Ovary (tissue), 9 donors: ENCODE results near the gene CHCHD6. TPM values are rescaled to one million over a fixed set of nuclear protein-coding genes. Genes with fewer than 3 reads are reported as not detected.

Experiments used
- DNase-seq, 5 donors: peaks; one replicate each; pipeline ENCODE4 v3.0.0-alpha.2; 2019 to 2020
- H3K27ac ChIP-seq, 2 donors: fragments of 200-600 bp; one replicate each; pipeline versions ENCODE4 v1.5.1 to v1.8.0; 2019 to 2022
- H3K27me3 ChIP-seq: fragments of 200-600 bp; one replicate; pipeline ENCODE4 v1.8.0; 2022
- H3K36me3 ChIP-seq: fragments of 200-600 bp; sonication (generic); one replicate; pipeline ENCODE4 v1.5.1; 2019
- H3K4me1 ChIP-seq: one replicate; pipeline ENCODE4 v1.8.1; 2013; ENCODE audit warnings: mild to moderate bottlenecking, moderate library complexity; ENCODE audit not compliant: insufficient read depth
- H3K4me3 ChIP-seq: fragments of 200-600 bp; sonication (generic); one replicate; pipeline ENCODE4 v1.5.1; 2017
- H3K9me3 ChIP-seq, 2 donors: fragments of 200-600 bp in 1 of 2; sonication (generic) in 1 of 2; one replicate each; pipeline versions ENCODE4 v1.5.1 to v1.8.1; 2013 to 2019; ENCODE audit warnings: mild to moderate bottlenecking in 1 of 2, moderate library complexity in 1 of 2
- EP300 ChIP-seq: sonication (generic); formaldehyde crosslinking; IDR thresholded peaks from one replicate; pipeline ENCODE4 v1.6.1; 2017; ENCODE audit warnings: antibody characterized with exemption
- POLR2A ChIP-seq: fragments of 450-650 bp; IDR thresholded peaks from one replicate; pipeline ENCODE4 v1.6.1; 2017; ENCODE audit warnings: antibody characterized with exemption, mild to moderate bottlenecking, moderate library complexity
- WGBS, 3 donors: extraction: QIAGEN DNeasy Blood & Tissue Kit in 1 of 3; methylation state at CpG; one replicate each; pipeline versions ENCODE4 v1.1.5 to v1.1.7; 2013 to 2017; 5-methylcytosine and 5-hydroxymethylcytosine counted together
- intact Hi-C, 4 donors: fragments of 100-400 bp; cut with DNase I; formaldehyde crosslinking; loops; one replicate each; pipeline versions ENCODE4 v1.11.0 to v1.15.1; 2022 to 2023
- polyA plus RNA-seq, 2 donors: library from polyadenylated mRNA; stranded (reverse); fragments of 200-250 nt in 1 of 2; fragments of 350-450 nt in 1 of 2; fragmentation: Illumina TruSeq in 1 of 2; extraction: RNeasy Lipid Tissue Mini Kit (QIAGEN cat#74804) in 1 of 2; gene quantifications; one replicate each; pipeline ENCODE4 v1.2.3, GENCODE V29; 2013 to 2014
- total RNA-seq, 7 donors: library from RNA; depleted of rRNA in 2 of 7; stranded (reverse); fragments of >200 nt in 2 of 7; fragmentation: NEBNext Ultra II Directional in 3 of 7; extraction: Animal tissue kit (Norgen Biotek cat#: 25700) in 3 of 7; gene quantifications; one replicate each; pipeline versions ENCODE4 v1.1.0 to v1.2.4, GENCODE V29; 2016 to 2023
- TF ChIP-seq, protein P1 (sequence below), 3 donors: fragments of 450-650 bp in 2 of 3; fragments of 200-600 bp in 1 of 3; IDR thresholded peaks; one replicate each; pipeline versions ENCODE4 v1.5.1 to v1.8.0; 2016 to 2022; ENCODE audit warnings: antibody characterized with exemption in 3 of 3, mild to moderate bottlenecking in 1 of 3
- donor health status: DM: no; HTN: no; CAD: no; lungs with moderate emphysema.
- donor health status: DM: no; HTN: no; CAD: no.
- donor health status: Bipolar disorder and iron deficiency.
- donor health status: DM: yes; HTN: yes; CAD: no.
- donor health status: DM: no; HTN: no; CAD: no.
- donor health status: DM: yes; HTN: yes; CAD: no.

CHCHD6 gene
- total and polyA plus RNA-seq, 9 donors: 8.5 to 24.6 (median 19.5) TPM

DNA sequence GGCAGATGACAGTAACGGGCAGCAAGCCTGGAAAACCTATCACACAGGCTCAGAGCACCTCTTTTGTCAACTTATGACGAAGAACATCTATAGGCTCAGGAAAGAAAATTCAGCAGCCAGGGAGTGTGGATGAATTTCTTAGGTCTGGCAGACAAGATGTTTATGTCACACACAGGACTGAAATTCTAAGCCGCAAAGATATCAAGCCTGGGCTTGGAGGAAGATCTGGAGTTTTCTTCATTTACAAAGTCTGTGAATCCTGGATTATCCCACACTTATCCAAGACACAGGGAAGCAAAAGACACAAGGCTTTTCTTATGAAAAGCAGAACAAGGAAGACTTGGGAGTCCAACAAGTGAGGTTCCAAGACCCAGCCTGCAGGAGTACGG lies 23.4 kb upstream of the CHCHD6 start:
- Histone ChIP-seq H3K9me3 (no peaks in the 10 kb centered on the region), H3K36me3 (no peaks in the 10 kb centered on the region), H3K27ac (no peak overlapping the region), H3K4me3 (no peak overlapping the region), H3K27me3 (no peaks in the 10 kb centered on the region), H3K4me1 (no peaks in the 10 kb centered on the region)
- TF ChIP-seq POLR2A (no peak), EP300 (no peak)
- TF ChIP-seq, protein P1, sequence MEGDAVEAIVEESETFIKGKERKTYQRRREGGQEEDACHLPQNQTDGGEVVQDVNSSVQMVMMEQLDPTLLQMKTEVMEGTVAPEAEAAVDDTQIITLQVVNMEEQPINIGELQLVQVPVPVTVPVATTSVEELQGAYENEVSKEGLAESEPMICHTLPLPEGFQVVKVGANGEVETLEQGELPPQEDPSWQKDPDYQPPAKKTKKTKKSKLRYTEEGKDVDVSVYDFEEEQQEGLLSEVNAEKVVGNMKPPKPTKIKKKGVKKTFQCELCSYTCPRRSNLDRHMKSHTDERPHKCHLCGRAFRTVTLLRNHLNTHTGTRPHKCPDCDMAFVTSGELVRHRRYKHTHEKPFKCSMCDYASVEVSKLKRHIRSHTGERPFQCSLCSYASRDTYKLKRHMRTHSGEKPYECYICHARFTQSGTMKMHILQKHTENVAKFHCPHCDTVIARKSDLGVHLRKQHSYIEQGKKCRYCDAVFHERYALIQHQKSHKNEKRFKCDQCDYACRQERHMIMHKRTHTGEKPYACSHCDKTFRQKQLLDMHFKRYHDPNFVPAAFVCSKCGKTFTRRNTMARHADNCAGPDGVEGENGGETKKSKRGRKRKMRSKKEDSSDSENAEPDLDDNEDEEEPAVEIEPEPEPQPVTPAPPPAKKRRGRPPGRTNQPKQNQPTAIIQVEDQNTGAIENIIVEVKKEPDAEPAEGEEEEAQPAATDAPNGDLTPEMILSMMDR (IDR thresholded peaks at IDR 0.05): no peak
- intact Hi-C loops: loop anchor here in 2 of 4 donors (5.0 to 10.0 kb wide), 4 partner anchors 64 to 864 kb away; no protein-coding TSS in a partner anchor
- 61 to 65% (median 62%) methylated on average over 4 of the region's 4 CpGs for WGBS, 3 donors
- no peak for DNase-seq

- Histone ChIP-seq H3K9me3 (no peaks in the 10 kb centered on the region), H3K4me1 (no peaks in the 10 kb centered on the region), H3K4me3 (no peak overlapping the region), H3K36me3 (no peaks in the 10 kb centered on the region), H3K27ac (no peak overlapping the region), H3K27me3 (no peaks in the 10 kb centered on the region)
- TF ChIP-seq EP300: no peak
- TF ChIP-seq POLR2A: no peak
- TF ChIP-seq, protein P1 (IDR thresholded peaks at IDR 0.05): no peak
- intact Hi-C loops: loop anchor here in 2 of 4 donors (5.0 to 10.0 kb wide), 4 partner anchors 63 to 863 kb away; no protein-coding TSS in a partner anchor
- DNase-seq: no peak
- 80 to 85% (median 81%) methylated on average over 1 to 2 of the region's 2 CpGs for WGBS, 3 donors
Measured at GRCh38 chr3:126682009-126682408, 22.0 kb upstream of the CHCHD6 start.

DNA sequence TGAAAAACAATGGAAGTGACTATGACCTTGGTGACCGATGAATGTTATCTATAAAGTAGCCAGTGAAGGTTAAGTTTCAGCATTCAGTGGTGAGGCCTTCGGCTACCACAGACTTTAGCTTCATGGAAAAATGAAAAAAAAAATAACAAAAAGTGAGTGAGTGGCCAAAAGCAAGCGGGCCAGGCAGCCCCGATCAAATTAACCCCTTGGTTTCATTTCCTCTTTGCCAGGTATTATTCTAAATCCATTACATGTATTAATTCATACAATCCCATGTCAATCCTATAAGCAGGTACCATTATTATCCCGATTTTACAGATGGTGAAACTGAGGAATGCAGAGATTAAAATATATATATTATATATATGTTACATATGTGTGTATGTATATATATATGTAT lies 21.0 kb upstream of the CHCHD6 start:
- intact Hi-C loops: loop anchor here in 2 of 4 donors (5.0 to 10.0 kb wide), 4 partner anchors 62 to 862 kb away; no protein-coding TSS in a partner anchor
- TF ChIP-seq, protein P1 (IDR thresholded peaks at IDR 0.05): no peak
- TF ChIP-seq EP300: no peak
- TF ChIP-seq POLR2A: no peak
- 41 to 46% (median 42%) methylated on average over 5 of the region's 5 CpGs for WGBS, 3 donors
- H3K9me3 ChIP-seq: no peaks in the 10 kb centered on the region
- H3K36me3 ChIP-seq: no peaks in the 10 kb centered on the region
- no peaks in the 10 kb centered on the region for H3K27me3 ChIP-seq
- no peak overlapping the region for H3K4me3 ChIP-seq
- DNase-seq: no peak
- H3K27ac ChIP-seq: no peak overlapping the region
- no peaks in the 10 kb centered on the region for H3K4me1 ChIP-seq

DNA sequence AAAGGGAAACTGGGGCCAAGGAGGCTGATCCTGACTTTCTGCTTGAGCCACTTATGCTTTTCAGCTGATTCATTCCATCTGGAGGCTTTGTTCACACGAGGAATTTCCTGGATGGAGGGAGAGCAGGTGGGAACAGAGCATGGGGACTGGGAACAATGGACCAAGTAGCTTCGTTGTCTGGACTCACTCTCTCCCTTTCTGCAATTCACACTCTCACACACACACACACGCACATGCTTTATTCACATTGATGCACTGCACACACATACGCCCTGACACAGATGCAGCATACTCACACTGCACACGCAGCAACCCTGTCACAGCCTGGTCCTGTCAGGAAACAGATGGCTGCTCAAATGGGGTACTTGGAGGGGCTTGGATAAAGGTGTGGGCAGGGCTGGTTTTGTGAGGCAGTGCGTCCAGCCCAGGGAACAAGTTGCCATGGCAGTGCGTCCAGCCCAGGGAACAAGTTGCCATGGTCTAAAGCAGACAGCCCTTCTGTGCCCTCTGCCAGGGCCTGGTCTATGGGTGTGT lies 19.8 kb upstream of the CHCHD6 start:
- DNase-seq: no peak
- H3K4me1 ChIP-seq: no peaks in the 10 kb centered on the region
- H3K27me3 ChIP-seq: no peaks in the 10 kb centered on the region
- H3K4me3 ChIP-seq: no peak overlapping the region
- no peak overlapping the region for H3K27ac ChIP-seq
- H3K9me3 ChIP-seq: no peaks in the 10 kb centered on the region
- no peak for TF ChIP-seq EP300
- 59 to 62% (median 60%) methylated on average over 7 of the region's 7 CpGs for WGBS, 3 donors
- intact Hi-C loops: loop anchor here in 2 of 4 donors (5.0 to 10.0 kb wide), 4 partner anchors 61 to 861 kb away; no protein-coding TSS in a partner anchor
- H3K36me3 ChIP-seq: no peaks in the 10 kb centered on the region

DNA sequence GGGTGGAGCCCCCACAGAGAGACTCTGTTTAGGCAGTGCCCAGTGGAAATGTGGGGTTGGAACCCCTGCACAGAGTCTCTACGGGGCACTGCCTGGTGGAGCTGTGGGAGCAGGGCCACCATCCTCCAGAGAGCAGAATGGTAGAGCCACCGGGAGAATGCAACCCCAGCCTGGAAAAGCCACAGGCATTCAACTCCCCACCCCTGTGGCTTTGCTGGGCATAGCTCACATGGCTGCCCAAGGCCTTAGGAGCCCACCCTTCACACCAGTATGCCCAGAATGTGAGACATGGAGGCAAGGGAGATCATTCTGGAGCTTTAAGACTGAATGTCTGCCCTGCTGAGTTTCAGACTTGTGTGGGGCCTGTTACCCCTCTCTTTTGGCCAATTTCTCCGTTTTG lies 19.0 kb upstream of the CHCHD6 start:
- TF ChIP-seq POLR2A (no peak), EP300 (no peak)
- TF ChIP-seq, protein P1 (IDR thresholded peaks at IDR 0.05): no peak
- Histone ChIP-seq H3K4me1 (no peaks in the 10 kb centered on the region), H3K36me3 (no peaks in the 10 kb centered on the region), H3K27ac (no peak overlapping the region), H3K9me3 (no peaks in the 10 kb centered on the region), H3K4me3 (no peak overlapping the region), H3K27me3 (no peaks in the 10 kb centered on the region)
- intact Hi-C loops: loop anchor here in 1 of 4 donors (10.0 kb wide), 2 partner anchors 60 to 860 kb away; no protein-coding TSS in a partner anchor
- no peak for DNase-seq
- WGBS, 3 donors: 46 to 82% (median 73%) methylated on average over 1 to 3 of the region's 3 CpGs
